HCT116 (cell line): Measurements from ENCODE around the gene GABBR1. TPM values are rescaled to one million over a fixed set of nuclear protein-coding genes. Genes with fewer than 3 reads are reported as not detected.

Experiments
- ATAC-seq: fragments of 200-7000 bp; cut with Tn5 transposase; 2 replicates; pipeline ENCODE4 v1.9.1; 2020; ENCODE audit warnings: mild to moderate bottlenecking, moderate library complexity
- BruUV-seq: library from RNA; stranded (reverse); fragments of 400-500 nt; replicated peaks from 2 replicates; lab custom pipeline; 2021; lab: Mats Ljungman, UMichigan
- CTCF ChIA-PET: fragments of 300-600 bp; sonication (Branson Sonifier 250); formaldehyde crosslinking; loops from one replicate; lab custom pipeline; 2021; ENCODE audit warnings: antibody characterized with exemption; lab: Charles Lee
- POLR2A ChIA-PET: fragments of 300-600, 350-600 bp; sonication (Branson Sonifier 250); formaldehyde crosslinking; loops from one replicate; lab custom pipeline; 2021; ENCODE audit warnings: antibody characterized with exemption; lab: Charles Lee
- RAD21 ChIA-PET, 2 experiments: fragments of 300-600 bp; sonication (Branson Sonifier 250); formaldehyde crosslinking; loops; one replicate each; lab custom pipeline; 2023; ENCODE audit warnings: low total read pairs in 2 of 2; ENCODE audit not compliant: uncharacterized antibody in 2 of 2, unreplicated experiment in 2 of 2, low non-redundant PET in 1 of 2; lab: Charles Lee
- DNase-seq: peaks from one replicate; pipeline ENCODE4 v3.0.0-alpha.2; 2010; ENCODE audit warnings: low read depth, low spot score
- H2AFZ ChIP-seq: fragments of 200-600 bp; shearing (Covaris generic), sonication (generic); 2 replicates; pipeline ENCODE4 v1.6.1; 2017; ENCODE audit warnings: low read depth, mixed run types, mixed read lengths, antibody characterized with exemption, low read length; ENCODE audit not compliant: poor library complexity, severe bottlenecking
- H3K27ac ChIP-seq: 2 replicates; pipeline ENCODE4 v1.5.1; 2012; ENCODE audit warnings: low read depth, low read length
- H3K27me3 ChIP-seq: fragments of 200-600 bp; sonication (generic); 2 replicates; pipeline ENCODE4 v1.6.1; 2016; ENCODE audit warnings: mixed run types, low read length, mixed read lengths; ENCODE audit not compliant: insufficient read depth
- H3K36me3 ChIP-seq, 2 experiments: fragments of 200-500 bp in 1 of 2; fragments of 200-600 bp in 1 of 2; sonication (Bioruptor generic) in 1 of 2; sonication (generic) in 1 of 2; 2 replicates each; pipeline versions ENCODE4 v1.5.1 to v1.6.1; 2014 to 2016; ENCODE audit warnings: low read length in 2 of 2, inconsistent platforms in 1 of 2, mixed read lengths in 1 of 2, mixed run types in 1 of 2; ENCODE audit not compliant: insufficient read depth in 2 of 2, control insufficient read depth in 1 of 2
- H3K4me1 ChIP-seq, 2 experiments: fragments of 200-600 bp in 1 of 2; sonication (generic) in 1 of 2; 2 replicates each; pipeline versions ENCODE4 v1.5.1 to v1.6.1; 2012 to 2017; ENCODE audit warnings: low read length in 2 of 2, inconsistent platforms in 1 of 2, mild to moderate bottlenecking in 1 of 2, mixed read lengths in 1 of 2, mixed run types in 1 of 2, moderate library complexity in 1 of 2; ENCODE audit not compliant: insufficient read depth in 2 of 2, control insufficient read depth in 1 of 2
- H3K4me2 ChIP-seq: fragments of 200-600 bp; sonication (generic); 2 replicates; pipeline ENCODE4 v1.6.1; 2017; ENCODE audit warnings: mixed run types, low read length, mixed read lengths
- H3K4me3 ChIP-seq, 2 experiments: fragments of 200-600 bp in 1 of 2; sonication (generic) in 1 of 2; replicated peaks in 1 of 2; 2 replicates each; pipeline ENCODE4 v1.5.1; 2011 to 2016; ENCODE audit warnings: low read length in 2 of 2, control low read depth in 1 of 2, low read depth in 1 of 2, mild to moderate bottlenecking in 1 of 2, mixed read lengths in 1 of 2, mixed run types in 1 of 2
- H3K79me2 ChIP-seq: fragments of 200-600 bp; sonication (generic); 2 replicates; pipeline ENCODE4 v1.6.1; 2017; ENCODE audit warnings: mild to moderate bottlenecking, mixed run types, low read length, moderate library complexity, mixed read lengths; ENCODE audit not compliant: insufficient read depth
- H3K9ac ChIP-seq: fragments of 200-600 bp; sonication (generic); 2 replicates; pipeline ENCODE4 v1.6.1; 2016; ENCODE audit warnings: low read length, mixed read lengths
- H3K9me2 ChIP-seq: fragments of 200-600 bp; sonication (generic), shearing (Covaris generic); 2 replicates; pipeline ENCODE4 v1.6.1; 2017; ENCODE audit warnings: mixed run types, mild to moderate bottlenecking, moderate library complexity; ENCODE audit not compliant: insufficient read depth
- H3K9me3 ChIP-seq, 2 experiments: fragments of 200-500 bp in 1 of 2; fragments of 200-600 bp in 1 of 2; sonication (Bioruptor generic) in 1 of 2; sonication (generic) in 1 of 2; 2 replicates each; pipeline ENCODE4 v1.6.1; 2014 to 2017; ENCODE audit warnings: low read length in 2 of 2, mixed read lengths in 2 of 2, inconsistent platforms in 1 of 2, low read depth in 1 of 2, mild to moderate bottlenecking in 1 of 2, mixed run types in 1 of 2, moderate library complexity in 1 of 2; ENCODE audit not compliant: control insufficient read depth in 1 of 2, insufficient read depth in 1 of 2
- H4K20me1 ChIP-seq: fragments of 200-600 bp; sonication (generic), shearing (Covaris generic); 2 replicates; pipeline ENCODE4 v1.6.1; 2017; ENCODE audit warnings: mixed run types, mild to moderate bottlenecking, moderate library complexity; ENCODE audit not compliant: insufficient read depth
- CBX3 ChIP-seq: IDR thresholded peaks from 2 replicates; pipeline ENCODE4 v1.6.1; 2012; ENCODE audit warnings: low read depth
- CEBPB ChIP-seq: IDR thresholded peaks from 2 replicates; pipeline ENCODE4 v1.6.1; 2012; ENCODE audit warnings: low read depth
- EGR1 ChIP-seq: IDR thresholded peaks from 2 replicates; pipeline ENCODE4 v1.6.1; 2012; ENCODE audit warnings: low read depth
- EZH2 ChIP-seq: fragments of 200-600 bp; sonication (generic); IDR thresholded peaks from 2 replicates; pipeline ENCODE4 v1.6.1; 2017; ENCODE audit warnings: antibody characterized with exemption, mixed run types
- EZH2phosphoT487 ChIP-seq: fragments of 200-600 bp; IDR thresholded peaks from 2 replicates; pipeline ENCODE4 v1.6.1; 2018; ENCODE audit warnings: antibody characterized with exemption, borderline replicate concordance
- FOSL1 ChIP-seq: IDR thresholded peaks from 2 replicates; pipeline ENCODE4 v1.6.1; 2012; ENCODE audit warnings: low read depth
- JUND ChIP-seq: IDR thresholded peaks from 2 replicates; pipeline ENCODE4 v1.6.1; 2012
- POLR2A ChIP-seq: IDR thresholded peaks from 2 replicates; pipeline ENCODE4 v1.7.0; 2011; ENCODE audit warnings: borderline replicate concordance; ENCODE audit not compliant: insufficient read depth, insufficient read length; ENCODE audit errors: extremely low read depth
- POLR2AphosphoS5 ChIP-seq: IDR thresholded peaks from 2 replicates; pipeline ENCODE4 v1.6.1; 2011; ENCODE audit warnings: mild to moderate bottlenecking, low read depth, low read length, moderate library complexity
- RAD21 ChIP-seq: IDR thresholded peaks from 2 replicates; pipeline ENCODE4 v1.6.1; 2012; ENCODE audit warnings: low read depth, mild to moderate bottlenecking
- SIN3A ChIP-seq: IDR thresholded peaks from 2 replicates; pipeline ENCODE4 v1.6.1; 2012; ENCODE audit warnings: low read depth
- SP1 ChIP-seq: IDR thresholded peaks from 2 replicates; pipeline ENCODE4 v1.6.1; 2012; ENCODE audit warnings: low read depth
- SRF ChIP-seq: IDR thresholded peaks from 2 replicates; pipeline ENCODE4 v1.6.1; 2012; ENCODE audit warnings: low read depth
- TCF7L2 ChIP-seq: IDR thresholded peaks from 2 replicates; pipeline ENCODE4 v1.7.0; 2011; ENCODE audit warnings: borderline replicate concordance, inconsistent platforms; ENCODE audit not compliant: insufficient read depth, insufficient read length; ENCODE audit errors: extremely low read depth
- ZFX ChIP-seq: fragments of 450-650 bp; IDR thresholded peaks from 2 replicates; pipeline ENCODE4 v1.6.1; 2017
- ZNF274 ChIP-seq: fragments of 200-500 bp; sonication (Bioruptor generic); IDR thresholded peaks from 2 replicates; pipeline ENCODE4 v1.6.1; 2014; ENCODE audit warnings: mild to moderate bottlenecking, low read depth, low read length, inconsistent platforms
- intact Hi-C: fragments of 100-400 bp; cut with micrococcal nuclease; formaldehyde crosslinking; loops from 2 replicates; pipeline ENCODE4 v1.10.0; 2022
- total RNA-seq: library from RNA; stranded (reverse); gene quantifications from one replicate; pipeline ENCODE4 v1.2.1, GENCODE V29; 2021; ENCODE audit not compliant: unreplicated experiment
- TF ChIP-seq, protein P1 (sequence below): IDR thresholded peaks from 2 replicates; pipeline ENCODE4 v1.6.1; 2012; ENCODE audit warnings: low read depth
- TF ChIP-seq, protein P2 (sequence below), 3 experiments: fragments of 200-600 bp in 1 of 3; sonication (generic) in 1 of 3; IDR thresholded peaks in 2 of 3; conservative IDR thresholded peaks in 1 of 3; 2 replicates each; pipeline ENCODE4 v1.5.1; 2012 to 2017; ENCODE audit warnings: low read depth in 2 of 3, low read length in 2 of 3, antibody characterized with exemption in 1 of 3, borderline replicate concordance in 1 of 3, control low read depth in 1 of 3, mild to moderate bottlenecking in 1 of 3, mixed read lengths in 1 of 3, mixed run types in 1 of 3, moderate library complexity in 1 of 3; ENCODE audit not compliant: insufficient read depth in 1 of 3
- TF ChIP-seq, protein P3 (sequence below): IDR thresholded peaks from 2 replicates; pipeline ENCODE4 v1.6.1; 2012

GABBR1 gene
- total RNA-seq, 1 experiment from 2014 or later, result 43.4 TPM

DNA sequence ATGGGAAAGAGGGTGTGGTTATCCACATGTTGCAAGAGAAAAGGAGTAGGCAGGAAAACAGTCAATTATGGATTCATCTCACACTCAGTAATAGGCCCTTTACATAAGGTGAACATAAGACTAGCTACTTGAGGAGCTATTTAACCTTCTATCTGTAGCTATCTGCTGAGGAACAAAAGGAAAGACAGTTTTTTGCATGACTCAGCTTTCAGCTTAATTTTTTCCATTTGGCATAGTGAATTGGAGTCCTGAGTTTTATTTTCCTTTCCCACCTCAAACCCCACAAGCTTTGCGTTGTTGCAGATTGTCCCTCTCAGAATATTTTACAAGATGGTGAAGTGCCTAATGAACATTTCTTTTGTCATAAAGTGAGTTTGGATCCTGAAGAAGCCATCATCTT lies 105.9 kb downstream of the GABBR1 start:
- no TSS peak for BruUV-seq
- H2AFZ ChIP-seq, result no peak overlapping the region
- no peak overlapping the region for H3K27ac ChIP-seq
- H3K27me3 ChIP-seq, result no peaks in the 10 kb centered on the region
- ATAC-seq (no peak), DNase-seq (no peak)
- POLR2A ChIA-PET, result no interaction called here
- no peak overlapping the region for H3K9ac ChIP-seq
- intact Hi-C loops, result no loop called here
- RAD21 ChIA-PET, result no interaction called here
- no peak overlapping the region for H3K4me2 ChIP-seq
- TF ChIP-seq SRF (no peak), RAD21 (no peak), SIN3A (no peak), SP1 (no peak), EGR1 (no peak), EZH2phosphoT487 (no peak), POLR2AphosphoS5 (no peak), ZNF274 (no peak), JUND (no peak), ZFX (no peak)
- TF ChIP-seq, all 23 proteins: peak for 0
- Histone ChIP-seq H3K4me1 (no peaks in the 10 kb centered on the region), H3K36me3 (no peaks in the 10 kb centered on the region), H3K9me2 (no peaks in the 10 kb centered on the region), H4K20me1 (no peaks in the 10 kb centered on the region), H3K4me3 (no peak overlapping the region), H3K9me3 (no peaks in the 10 kb centered on the region), H3K79me2 (no peaks in the 10 kb centered on the region)
- CTCF ChIA-PET, result no interaction called here

DNA sequence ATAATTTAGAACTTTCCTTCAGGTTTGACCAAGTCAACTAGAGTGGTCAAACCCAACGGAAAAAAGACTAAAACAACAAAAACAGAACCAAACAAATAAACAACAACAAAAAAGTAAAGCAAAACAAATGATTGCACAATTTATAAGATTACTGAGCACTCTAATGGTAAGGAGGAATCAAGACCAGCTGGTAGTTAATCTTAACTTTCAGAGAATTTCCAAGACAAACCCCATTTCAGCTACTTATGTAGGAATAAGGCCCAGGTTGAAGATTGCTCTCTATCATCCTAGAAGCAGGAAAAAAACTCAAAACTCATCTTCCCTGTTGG lies 107.7 kb downstream of the GABBR1 start:
- Histone ChIP-seq H3K79me2 (no peaks in the 10 kb centered on the region), H3K4me3 (no peak overlapping the region), H3K36me3 (no peaks in the 10 kb centered on the region), H3K4me2 (no peak overlapping the region), H3K27me3 (no peaks in the 10 kb centered on the region), H3K9me2 (no peaks in the 10 kb centered on the region), H3K27ac (no peak overlapping the region), H3K4me1 (no peaks in the 10 kb centered on the region), H2AFZ (no peak overlapping the region), H3K9ac (no peak overlapping the region), H4K20me1 (no peaks in the 10 kb centered on the region), H3K9me3 (no peaks in the 10 kb centered on the region)
- ATAC-seq (no peak), DNase-seq (no peak)
- CTCF ChIA-PET, result no interaction called here
- RAD21 ChIA-PET, result no interaction called here
- intact Hi-C loops, result no loop called here
- POLR2A ChIA-PET, result no interaction called here
- no peak for TF ChIP-seq EZH2
- TF ChIP-seq, protein P1, sequence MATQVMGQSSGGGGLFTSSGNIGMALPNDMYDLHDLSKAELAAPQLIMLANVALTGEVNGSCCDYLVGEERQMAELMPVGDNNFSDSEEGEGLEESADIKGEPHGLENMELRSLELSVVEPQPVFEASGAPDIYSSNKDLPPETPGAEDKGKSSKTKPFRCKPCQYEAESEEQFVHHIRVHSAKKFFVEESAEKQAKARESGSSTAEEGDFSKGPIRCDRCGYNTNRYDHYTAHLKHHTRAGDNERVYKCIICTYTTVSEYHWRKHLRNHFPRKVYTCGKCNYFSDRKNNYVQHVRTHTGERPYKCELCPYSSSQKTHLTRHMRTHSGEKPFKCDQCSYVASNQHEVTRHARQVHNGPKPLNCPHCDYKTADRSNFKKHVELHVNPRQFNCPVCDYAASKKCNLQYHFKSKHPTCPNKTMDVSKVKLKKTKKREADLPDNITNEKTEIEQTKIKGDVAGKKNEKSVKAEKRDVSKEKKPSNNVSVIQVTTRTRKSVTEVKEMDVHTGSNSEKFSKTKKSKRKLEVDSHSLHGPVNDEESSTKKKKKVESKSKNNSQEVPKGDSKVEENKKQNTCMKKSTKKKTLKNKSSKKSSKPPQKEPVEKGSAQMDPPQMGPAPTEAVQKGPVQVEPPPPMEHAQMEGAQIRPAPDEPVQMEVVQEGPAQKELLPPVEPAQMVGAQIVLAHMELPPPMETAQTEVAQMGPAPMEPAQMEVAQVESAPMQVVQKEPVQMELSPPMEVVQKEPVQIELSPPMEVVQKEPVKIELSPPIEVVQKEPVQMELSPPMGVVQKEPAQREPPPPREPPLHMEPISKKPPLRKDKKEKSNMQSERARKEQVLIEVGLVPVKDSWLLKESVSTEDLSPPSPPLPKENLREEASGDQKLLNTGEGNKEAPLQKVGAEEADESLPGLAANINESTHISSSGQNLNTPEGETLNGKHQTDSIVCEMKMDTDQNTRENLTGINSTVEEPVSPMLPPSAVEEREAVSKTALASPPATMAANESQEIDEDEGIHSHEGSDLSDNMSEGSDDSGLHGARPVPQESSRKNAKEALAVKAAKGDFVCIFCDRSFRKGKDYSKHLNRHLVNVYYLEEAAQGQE, result no peak
- no peak for TF ChIP-seq CBX3
- TF ChIP-seq EZH2phosphoT487, result no peak
- no peak for TF ChIP-seq CEBPB
- TF ChIP-seq ZNF274, result no peak
- TF ChIP-seq SP1, result no peak
- TF ChIP-seq RAD21, result no peak
- no peak for TF ChIP-seq TCF7L2
- TF ChIP-seq JUND, result no peak
- no peak for TF ChIP-seq POLR2A
- TF ChIP-seq, protein P2, sequence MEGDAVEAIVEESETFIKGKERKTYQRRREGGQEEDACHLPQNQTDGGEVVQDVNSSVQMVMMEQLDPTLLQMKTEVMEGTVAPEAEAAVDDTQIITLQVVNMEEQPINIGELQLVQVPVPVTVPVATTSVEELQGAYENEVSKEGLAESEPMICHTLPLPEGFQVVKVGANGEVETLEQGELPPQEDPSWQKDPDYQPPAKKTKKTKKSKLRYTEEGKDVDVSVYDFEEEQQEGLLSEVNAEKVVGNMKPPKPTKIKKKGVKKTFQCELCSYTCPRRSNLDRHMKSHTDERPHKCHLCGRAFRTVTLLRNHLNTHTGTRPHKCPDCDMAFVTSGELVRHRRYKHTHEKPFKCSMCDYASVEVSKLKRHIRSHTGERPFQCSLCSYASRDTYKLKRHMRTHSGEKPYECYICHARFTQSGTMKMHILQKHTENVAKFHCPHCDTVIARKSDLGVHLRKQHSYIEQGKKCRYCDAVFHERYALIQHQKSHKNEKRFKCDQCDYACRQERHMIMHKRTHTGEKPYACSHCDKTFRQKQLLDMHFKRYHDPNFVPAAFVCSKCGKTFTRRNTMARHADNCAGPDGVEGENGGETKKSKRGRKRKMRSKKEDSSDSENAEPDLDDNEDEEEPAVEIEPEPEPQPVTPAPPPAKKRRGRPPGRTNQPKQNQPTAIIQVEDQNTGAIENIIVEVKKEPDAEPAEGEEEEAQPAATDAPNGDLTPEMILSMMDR (IDR thresholded peaks at IDR 0.05 in 2 of 3, conservative IDR thresholded peaks at IDR 0.05 in 1 of 3; ENCODE audit: borderline replicate concordance in 1 of 3, insufficient read depth in 1 of 3, low read depth in 2 of 3, low read length in 2 of 3), result no peak
- TF ChIP-seq, protein P3, sequence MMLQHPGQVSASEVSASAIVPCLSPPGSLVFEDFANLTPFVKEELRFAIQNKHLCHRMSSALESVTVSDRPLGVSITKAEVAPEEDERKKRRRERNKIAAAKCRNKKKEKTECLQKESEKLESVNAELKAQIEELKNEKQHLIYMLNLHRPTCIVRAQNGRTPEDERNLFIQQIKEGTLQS, result no peak
- TF ChIP-seq FOSL1, result no peak
- BruUV-seq, result no TSS peak
